ENCODE measurements around the gene CLC.
"Not testable (repeated sequence)": the region's sequence is repeated elsewhere in the genome, so short reads cannot be mapped to it uniquely, and the experiment has no call there.

The CLC gene

GRCh38 chr19:39727070-39727800 lies 10.6 kb downstream of the CLC start:
- no peak for FAIRE-seq

GRCh38 chr19:39725995-39726394 lies 11.8 kb downstream of the CLC start:
- FAIRE-seq, result no peak

- FAIRE-seq, result not testable (repeated sequence)
Measured at GRCh38 chr19:39720144-39720543, 17.7 kb downstream of the CLC start.

- no peak for FAIRE-seq
Measured at GRCh38 chr19:39710333-39710890, 27.4 kb downstream of the CLC start.

GRCh38 chr19:39709026-39709872 lies 28.6 kb downstream of the CLC start:
- no peak for FAIRE-seq

- no peak for FAIRE-seq
Measured at GRCh38 chr19:39708594-39708993, 29.2 kb downstream of the CLC start.

- no peak for FAIRE-seq
Measured at GRCh38 chr19:39705578-39706188, 32.1 kb downstream of the CLC start.

- no peak for FAIRE-seq
Measured at GRCh38 chr19:39704181-39705044, 33.4 kb downstream of the CLC start, which contains the start of gene LGALS14. TSS of gene LGALS14 (plus strand) at chr19:39704481. CDS start at chr19:39704529, 48 bp downstream.

- FAIRE-seq, result no peak
Measured at GRCh38 chr19:39701291-39701690, 36.5 kb downstream of the CLC start.

GRCh38 chr19:39698535-39698934 lies 39.3 kb downstream of the CLC start:
- FAIRE-seq, result no peak

GRCh38 chr19:39696387-39696786 lies 41.4 kb downstream of the CLC start:
- FAIRE-seq, result no peak

GRCh38 chr19:39695759-39696158 lies 42.1 kb downstream of the CLC start:
- no peak for FAIRE-seq

GRCh38 chr19:39692822-39693221 lies 45.0 kb downstream of the CLC start:
- no peak for FAIRE-seq

- no peak for FAIRE-seq
Measured at GRCh38 chr19:39692166-39692565, 45.7 kb downstream of the CLC start.

- not testable (repeated sequence) for FAIRE-seq
Measured at GRCh38 chr19:39688637-39689036, 49.2 kb downstream of the CLC start.

- FAIRE-seq, result no peak
Measured at GRCh38 chr19:39686739-39687138, 51.1 kb downstream of the CLC start.

- FAIRE-seq, result no peak
Measured at GRCh38 chr19:39684267-39684666, 53.6 kb downstream of the CLC start.

- FAIRE-seq, result no peak
Measured at GRCh38 chr19:39681416-39681815, 56.4 kb downstream of the CLC start.

Measured in G401.6 (cell line).